Epithelial cell of proximal tubule (primary cell): ENCODE data around the gene ACSL1. TPM values are rescaled to one million over a fixed set of nuclear protein-coding genes. Genes with fewer than 3 reads are reported as not detected.
"Not testable (repeated sequence)": the region's sequence is repeated elsewhere in the genome, so short reads cannot be mapped to it uniquely, and the experiment has no call there.

Source experiments
- DNase-seq: peaks from one replicate; pipeline ENCODE4 v3.0.0-alpha.2; 2011; ENCODE audit warnings: low read depth
- H3K4me3 ChIP-seq: 2 replicates; pipeline ENCODE4 v1.5.1; 2011; ENCODE audit warnings: low read depth, mild to moderate bottlenecking, low read length
- total RNA-seq: library from RNA; depleted of rRNA; stranded (reverse); fragments of >200 nt; gene quantifications from 2 replicates; pipeline ENCODE4 v1.2.3, GENCODE V29; 2015
- TF ChIP-seq, protein P1 (sequence below): conservative IDR thresholded peaks from 2 replicates; pipeline ENCODE4 v1.5.1; 2012; ENCODE audit warnings: low read depth, mild to moderate bottlenecking, low read length

Gene ACSL1
- total RNA-seq, 1 donor from 2014 or later = 18.5 TPM

DNA sequence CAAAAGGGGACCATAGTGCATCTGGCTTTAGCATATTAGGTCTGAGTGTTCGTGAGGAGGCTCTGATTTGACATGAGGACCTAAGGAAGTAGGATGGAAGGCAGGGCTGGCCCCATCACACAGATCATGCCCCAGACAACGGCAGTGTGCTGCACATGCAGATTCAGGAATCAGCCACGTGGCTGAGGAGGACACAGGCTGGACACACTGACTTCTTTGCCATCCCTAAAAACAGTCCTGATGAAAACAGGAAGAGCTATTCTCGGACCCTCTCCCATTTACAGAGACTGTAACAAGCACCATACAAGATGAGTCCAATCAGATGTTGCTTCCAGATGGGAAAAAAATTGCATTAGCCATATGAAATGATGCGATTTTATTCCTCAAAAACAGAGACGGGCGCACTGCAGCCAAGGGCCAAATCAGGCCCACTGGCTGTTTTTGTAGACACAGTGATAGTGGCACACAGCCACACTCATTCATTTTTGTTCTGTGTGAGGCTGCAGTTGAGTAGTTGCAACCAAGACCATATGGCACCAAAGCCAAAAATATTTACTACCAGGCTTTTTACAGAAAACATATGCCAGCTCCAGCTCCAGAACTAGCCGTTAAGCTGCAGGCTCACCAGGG lies 41.0 kb downstream of the ACSL1 start:
- TF ChIP-seq, protein P1, sequence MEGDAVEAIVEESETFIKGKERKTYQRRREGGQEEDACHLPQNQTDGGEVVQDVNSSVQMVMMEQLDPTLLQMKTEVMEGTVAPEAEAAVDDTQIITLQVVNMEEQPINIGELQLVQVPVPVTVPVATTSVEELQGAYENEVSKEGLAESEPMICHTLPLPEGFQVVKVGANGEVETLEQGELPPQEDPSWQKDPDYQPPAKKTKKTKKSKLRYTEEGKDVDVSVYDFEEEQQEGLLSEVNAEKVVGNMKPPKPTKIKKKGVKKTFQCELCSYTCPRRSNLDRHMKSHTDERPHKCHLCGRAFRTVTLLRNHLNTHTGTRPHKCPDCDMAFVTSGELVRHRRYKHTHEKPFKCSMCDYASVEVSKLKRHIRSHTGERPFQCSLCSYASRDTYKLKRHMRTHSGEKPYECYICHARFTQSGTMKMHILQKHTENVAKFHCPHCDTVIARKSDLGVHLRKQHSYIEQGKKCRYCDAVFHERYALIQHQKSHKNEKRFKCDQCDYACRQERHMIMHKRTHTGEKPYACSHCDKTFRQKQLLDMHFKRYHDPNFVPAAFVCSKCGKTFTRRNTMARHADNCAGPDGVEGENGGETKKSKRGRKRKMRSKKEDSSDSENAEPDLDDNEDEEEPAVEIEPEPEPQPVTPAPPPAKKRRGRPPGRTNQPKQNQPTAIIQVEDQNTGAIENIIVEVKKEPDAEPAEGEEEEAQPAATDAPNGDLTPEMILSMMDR = no peak
- no peak for DNase-seq
- no peak overlapping the region for H3K4me3 ChIP-seq

DNA sequence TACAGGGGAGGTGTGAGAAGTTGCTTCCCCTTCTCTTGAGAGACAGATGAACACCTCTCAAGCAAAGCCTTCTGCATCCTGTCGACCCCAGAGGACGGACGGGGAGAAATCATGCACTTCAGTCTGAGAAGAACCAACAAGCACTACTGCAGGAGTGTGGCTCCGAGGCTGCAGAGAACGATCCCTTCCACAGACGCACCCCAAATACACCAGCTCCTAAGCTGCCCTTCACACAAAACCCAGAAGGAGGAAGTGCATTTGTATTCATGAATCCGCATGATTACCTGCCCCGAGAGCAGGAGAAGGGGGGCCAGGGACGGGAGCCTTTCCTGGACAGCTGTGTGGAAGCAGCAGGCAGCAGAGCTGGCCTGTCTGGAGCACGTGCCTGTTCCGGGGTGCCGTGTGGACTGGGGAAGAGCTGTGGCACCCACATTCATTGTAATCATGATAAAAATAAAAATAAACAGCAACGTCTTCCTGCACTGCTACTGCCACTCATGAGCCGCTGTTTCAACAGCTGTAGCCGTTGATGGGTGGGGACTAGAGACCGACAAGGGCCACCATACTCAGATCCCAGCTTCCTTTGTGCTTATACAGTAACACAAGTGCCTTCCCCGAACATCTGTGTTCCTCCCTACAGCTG lies 42.9 kb downstream of the ACSL1 start:
- H3K4me3 ChIP-seq = no peak overlapping the region
- no peak for DNase-seq
- TF ChIP-seq, protein P1 = no peak

DNA sequence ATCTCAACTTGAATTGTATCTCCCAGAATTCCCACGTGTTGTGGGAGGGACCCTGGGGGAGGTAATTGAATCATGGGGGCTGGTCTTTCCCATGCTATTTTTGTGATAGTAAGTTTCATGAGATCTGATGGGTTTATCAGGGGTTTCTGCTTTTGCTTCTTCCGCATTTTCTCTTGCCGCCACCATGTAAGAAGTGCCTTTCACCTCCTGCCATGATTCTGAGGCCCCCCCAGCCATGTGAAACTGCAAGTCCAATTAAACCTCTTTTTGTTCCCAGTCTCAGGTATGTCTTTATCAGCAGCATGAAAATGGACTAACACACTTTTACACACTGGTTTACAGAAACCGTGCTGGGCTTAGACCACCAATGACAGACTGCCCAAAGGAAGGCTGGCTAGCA lies 46.6 kb downstream of the ACSL1 start:
- DNase-seq, H3K4me3 ChIP-seq: not testable (repeated sequence)

DNA sequence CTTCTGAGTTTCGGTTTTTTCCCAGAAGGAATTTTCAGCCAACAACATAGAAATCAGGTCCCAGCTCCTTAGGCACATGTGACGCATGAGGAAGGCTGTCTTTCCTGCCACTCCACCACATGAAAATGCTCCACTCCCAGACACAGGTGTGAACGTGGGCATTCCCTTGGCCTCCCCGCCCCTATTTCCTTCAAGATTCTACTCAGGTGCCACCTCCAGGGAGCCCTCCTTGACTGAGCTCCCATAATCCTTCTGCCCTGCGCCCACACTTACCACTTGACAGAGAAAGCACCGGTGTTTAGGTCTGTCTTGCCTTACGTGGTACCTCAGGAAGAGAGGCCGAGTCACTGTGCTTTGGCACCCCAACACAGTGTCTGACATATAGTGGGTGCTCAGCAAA lies 47.4 kb downstream of the ACSL1 start:
- H3K4me3 ChIP-seq = no peak overlapping the region
- TF ChIP-seq, protein P1 = no peak
- no peak for DNase-seq

DNA sequence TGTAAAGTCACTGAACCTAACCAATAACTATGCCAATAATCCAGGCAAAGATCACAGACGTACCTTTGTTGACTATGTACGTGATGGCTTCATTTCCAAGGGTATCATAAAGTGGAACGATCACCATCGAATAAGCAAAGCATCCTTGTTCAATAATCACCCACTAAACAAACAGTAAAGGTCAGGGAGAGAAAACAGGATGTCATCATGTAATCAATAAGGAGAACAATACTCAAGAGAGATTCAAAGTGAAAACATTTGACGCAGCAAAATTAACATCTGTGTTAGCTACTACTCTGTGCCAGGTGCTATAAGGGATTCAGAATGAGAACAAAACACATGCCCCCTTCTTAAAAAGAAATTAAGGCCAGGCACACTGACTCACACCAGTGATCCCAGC lies 48.9 kb downstream of the ACSL1 start:
- no peak overlapping the region for H3K4me3 ChIP-seq
- DNase-seq = no peak

DNA sequence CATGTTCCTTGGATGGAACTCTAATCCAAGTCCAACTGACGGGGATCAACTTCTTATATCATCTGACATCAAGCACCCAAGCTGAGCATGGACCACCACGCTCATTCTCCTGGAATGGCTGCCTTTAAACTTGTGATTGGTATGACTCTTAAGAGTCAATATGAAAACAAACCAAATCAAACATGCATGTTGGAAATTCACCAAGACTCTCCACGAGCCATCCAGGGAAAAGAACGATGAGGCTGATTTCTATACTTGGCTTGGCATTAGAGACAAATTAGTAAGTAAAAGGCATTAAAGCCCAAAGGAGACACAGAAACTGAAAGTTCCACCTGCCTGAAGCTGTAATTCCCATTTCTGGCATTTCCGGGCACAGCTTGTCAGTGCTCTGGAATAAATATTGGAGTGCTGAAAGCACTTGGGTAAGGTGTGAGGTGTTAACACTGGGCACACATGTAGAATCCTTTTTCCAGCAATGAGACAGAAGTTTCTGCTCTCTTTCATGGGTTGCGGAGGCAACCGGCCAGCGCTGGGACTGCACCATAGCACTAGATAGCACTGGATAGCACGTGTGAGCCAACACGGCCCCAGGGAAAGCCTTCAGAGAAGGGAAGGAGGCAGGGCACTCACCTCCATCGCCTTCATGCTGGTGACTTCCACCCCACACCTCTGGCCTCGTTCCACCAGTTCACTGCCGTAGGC lies 49.8 kb downstream of the ACSL1 start:
- DNase-seq = no peak
- no peak overlapping the region for H3K4me3 ChIP-seq
- TF ChIP-seq, protein P1 = no peak

More for the DNA sequence above, 48.9 kb downstream of the ACSL1 start:
- TF ChIP-seq, protein P1 = no peak

DNA sequence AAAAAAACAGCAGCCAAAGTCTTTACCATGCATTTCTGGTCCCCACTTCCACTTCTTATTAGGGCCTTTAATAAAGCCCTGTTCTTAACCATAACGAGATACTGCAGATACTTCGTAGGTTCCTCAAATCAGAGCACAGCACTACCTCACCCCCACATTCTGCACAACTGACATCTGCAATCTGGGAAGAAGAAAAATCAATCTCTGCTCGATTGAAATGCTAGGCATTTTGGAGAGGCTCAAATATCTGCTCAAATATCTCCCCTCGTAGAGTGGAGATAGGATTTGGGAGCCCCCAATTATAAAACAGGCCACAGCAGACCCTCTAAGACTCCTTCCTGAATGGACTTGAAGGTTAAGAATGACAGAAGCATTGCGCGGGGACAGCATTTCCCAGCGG lies 51.6 kb downstream of the ACSL1 start:
- DNase-seq = no peak
- H3K4me3 ChIP-seq = no peak overlapping the region
- TF ChIP-seq, protein P1 = no peak
